ENCODE results near the gene LRMDA.

The LRMDA gene

GRCh38 chr10:76026905-76027304 lies 595.5 kb downstream of the LRMDA start:
- no peak overlapping the region for H3K4me3 ChIP-seq (IDR thresholded peaks at IDR 0.05; ENCODE audit: insufficient read depth, low read depth, low read length)
- TF ChIP-seq CTCF (conservative IDR thresholded peaks at IDR 0.05; ENCODE audit: low read depth, low read length), result no peak
- no peak overlapping the region for H3K9ac ChIP-seq
- no peak overlapping the region for H2AFZ ChIP-seq (ENCODE audit: low read depth)
- no peaks in the 10 kb centered on the region for H4K20me1 ChIP-seq (ENCODE audit: insufficient read depth)
- H3K27ac ChIP-seq, result no peak overlapping the region
- no peak overlapping the region for H3K4me2 ChIP-seq
- H3K4me1 ChIP-seq (ENCODE audit: low read depth, poor library complexity, severe bottlenecking), result no peaks in the 10 kb centered on the region
- H3K79me2 ChIP-seq (ENCODE audit: insufficient read depth, low read depth), result no peaks in the 10 kb centered on the region
- H3K36me3 ChIP-seq (ENCODE audit: insufficient read depth), result no peaks in the 10 kb centered on the region
- no peaks in the 10 kb centered on the region for H3K27me3 ChIP-seq (ENCODE audit: insufficient read depth, low read depth)

DNA sequence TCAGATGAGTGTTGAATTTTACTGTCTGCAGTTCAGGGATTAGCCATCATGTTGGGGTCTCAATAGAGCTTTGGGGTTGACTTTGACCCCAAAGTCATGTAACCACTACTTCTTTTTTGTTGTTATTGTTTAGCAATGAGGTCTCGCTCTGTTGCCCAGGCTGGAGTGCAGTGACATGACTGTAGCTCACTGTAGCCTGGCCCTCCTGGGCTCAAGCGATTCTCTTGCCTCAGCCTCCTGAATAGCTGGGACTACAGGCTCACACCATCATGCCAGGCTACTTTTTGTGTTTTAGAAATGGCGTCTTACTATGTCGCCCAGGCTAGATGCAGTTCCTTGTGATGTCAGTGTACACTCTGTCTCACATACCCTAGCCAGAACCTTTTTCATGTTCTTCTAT lies 598.4 kb downstream of the LRMDA start:
- TF ChIP-seq CTCF (conservative IDR thresholded peaks at IDR 0.05; ENCODE audit: low read depth, low read length), result no peak
- no peaks in the 10 kb centered on the region for H4K20me1 ChIP-seq (ENCODE audit: insufficient read depth)
- H3K36me3 ChIP-seq (ENCODE audit: insufficient read depth), result no peaks in the 10 kb centered on the region
- no peak overlapping the region for H3K4me3 ChIP-seq (IDR thresholded peaks at IDR 0.05; ENCODE audit: insufficient read depth, low read depth, low read length)
- no peaks in the 10 kb centered on the region for H3K4me1 ChIP-seq (ENCODE audit: low read depth, poor library complexity, severe bottlenecking)
- H3K4me2 ChIP-seq, result no peak overlapping the region
- H2AFZ ChIP-seq (ENCODE audit: low read depth), result no peak overlapping the region
- no peak overlapping the region for H3K27ac ChIP-seq
- H3K9ac ChIP-seq, result no peak overlapping the region
- no peaks in the 10 kb centered on the region for H3K79me2 ChIP-seq (ENCODE audit: insufficient read depth, low read depth)
- H3K27me3 ChIP-seq (ENCODE audit: insufficient read depth, low read depth), result no peaks in the 10 kb centered on the region

- Histone ChIP-seq H3K27ac (no peak overlapping the region), H2AFZ (ENCODE audit: low read depth) (no peak overlapping the region), H4K20me1 (ENCODE audit: insufficient read depth) (no peaks in the 10 kb centered on the region), H3K4me3 (IDR thresholded peaks at IDR 0.05; ENCODE audit: insufficient read depth, low read depth, low read length) (no peak overlapping the region), H3K79me2 (ENCODE audit: insufficient read depth, low read depth) (no peaks in the 10 kb centered on the region), H3K4me2 (no peak overlapping the region), H3K9ac (no peak overlapping the region), H3K4me1 (ENCODE audit: low read depth, poor library complexity, severe bottlenecking) (no peaks in the 10 kb centered on the region), H3K27me3 (ENCODE audit: insufficient read depth, low read depth) (no peaks in the 10 kb centered on the region), H3K36me3 (ENCODE audit: insufficient read depth) (no peaks in the 10 kb centered on the region)
- TF ChIP-seq CTCF (conservative IDR thresholded peaks at IDR 0.05; ENCODE audit: low read depth, low read length), result no peak
These were observed 599.7 kb downstream of the LRMDA start for GRCh38 chr10:76031099-76031498.

GRCh38 chr10:76031769-76032699 lies 600.6 kb downstream of the LRMDA start:
- no peak overlapping the region for H3K4me3 ChIP-seq (IDR thresholded peaks at IDR 0.05; ENCODE audit: insufficient read depth, low read depth, low read length)
- no peaks in the 10 kb centered on the region for H3K4me1 ChIP-seq (ENCODE audit: low read depth, poor library complexity, severe bottlenecking)
- H2AFZ ChIP-seq (ENCODE audit: low read depth), result no peak overlapping the region
- TF ChIP-seq CTCF (conservative IDR thresholded peaks at IDR 0.05; ENCODE audit: low read depth, low read length), result no peak
- no peak overlapping the region for H3K9ac ChIP-seq
- no peak overlapping the region for H3K27ac ChIP-seq
- H3K36me3 ChIP-seq (ENCODE audit: insufficient read depth), result no peaks in the 10 kb centered on the region
- H4K20me1 ChIP-seq (ENCODE audit: insufficient read depth), result no peaks in the 10 kb centered on the region
- no peak overlapping the region for H3K4me2 ChIP-seq
- H3K79me2 ChIP-seq (ENCODE audit: insufficient read depth, low read depth), result no peaks in the 10 kb centered on the region
- H3K27me3 ChIP-seq (ENCODE audit: insufficient read depth, low read depth), result no peaks in the 10 kb centered on the region
